Activated T-helper 1 cell treated with Interleukin-2 at 50 U/mL for 16 hours (primary cell): ENCODE data around the gene AQP12A.

ENCODE experiments used
- DNase-seq: peaks from one replicate; pipeline ENCODE4 v3.0.0-alpha.2; 2020; ENCODE audit warnings: low read depth

Gene AQP12A

GRCh38 chr2:240745456-240745855 lies 53.8 kb downstream of the AQP12A start:
- DNase-seq = no peak

GRCh38 chr2:240745962-240746361 lies 54.3 kb downstream of the AQP12A start:
- no peak for DNase-seq

DNA sequence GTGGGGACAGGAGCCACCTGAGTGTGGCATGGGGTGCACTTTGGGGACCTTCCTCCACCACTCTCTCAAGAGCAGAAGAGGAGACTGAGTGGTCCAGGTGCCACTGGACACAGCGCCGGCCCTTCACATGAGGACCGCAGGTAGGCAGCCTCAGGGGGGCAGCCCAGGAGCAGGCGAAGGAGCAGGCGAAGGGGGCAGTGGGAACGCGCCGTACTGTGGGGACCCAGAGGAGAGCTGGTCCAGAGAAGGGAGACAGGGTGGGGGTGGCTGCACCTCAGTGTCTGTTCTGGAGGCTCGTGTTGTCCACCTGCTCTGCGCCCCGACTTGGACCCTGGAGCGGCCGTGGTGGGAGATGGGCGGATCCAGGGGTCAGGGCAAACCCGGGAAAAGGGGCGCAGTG lies 55.0 kb downstream of the AQP12A start:
- DNase-seq = no peak

DNA sequence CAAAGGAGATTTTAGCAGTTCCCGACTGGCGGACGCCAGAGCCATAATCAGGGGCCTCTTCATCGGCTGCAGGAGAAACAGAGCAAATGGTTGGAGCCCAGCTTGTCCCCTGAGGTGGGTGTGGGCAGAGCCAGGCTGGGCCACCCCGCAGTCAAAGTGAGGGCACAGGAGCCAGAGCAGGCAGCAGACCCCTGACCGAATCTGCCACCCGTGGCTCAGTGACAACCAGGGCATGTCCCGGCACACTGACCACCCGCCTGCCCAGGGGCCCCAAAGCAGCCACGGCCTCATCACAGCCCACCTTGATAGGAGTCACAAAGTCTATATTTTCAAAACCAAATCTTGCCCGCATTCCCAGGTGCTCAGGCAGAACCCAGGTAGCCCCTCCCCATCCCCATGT lies 55.6 kb downstream of the AQP12A start:
- DNase-seq = no peak
